OCI-LY7 (cell line): ENCODE results near the gene HNRNPCL4. TPM values are rescaled to one million over a fixed set of nuclear protein-coding genes. Genes with fewer than 3 reads are reported as not detected.
"Not testable (repeated sequence)": the region's sequence is repeated elsewhere in the genome, so short reads cannot be mapped to it uniquely, and the experiment has no call there.

Experiments
- Bru-seq: library from RNA; stranded (reverse); fragments of 400-500 nt; gene quantifications from one replicate; lab custom pipeline; 2021; lab: Mats Ljungman, UMichigan
- BruChase-seq, 2 experiments: library from RNA; stranded (reverse); fragments of 400-500 nt; gene quantifications; one replicate each; lab custom pipeline; 2021; lab: Mats Ljungman, UMichigan
- BruUV-seq: library from RNA; stranded (reverse); fragments of 400-500 nt; replicated peaks from 2 replicates; lab custom pipeline; 2021; lab: Mats Ljungman, UMichigan
- CTCF ChIA-PET: fragments of 300-600 bp; sonication (Branson Sonifier 250); formaldehyde crosslinking; loops from one replicate; lab custom pipeline; 2022; ENCODE audit warnings: antibody characterized with exemption; ENCODE audit not compliant: unreplicated experiment; lab: Charles Lee
- POLR2A ChIA-PET: fragments of 300-600 bp; sonication (Branson Sonifier 250); formaldehyde crosslinking; loops from one replicate; lab custom pipeline; 2022; ENCODE audit warnings: antibody characterized with exemption; lab: Charles Lee
- DNase-seq: peaks from one replicate; pipeline ENCODE4 v3.0.0-alpha.2; 2015; ENCODE audit warnings: low spot score
- H2AFZ ChIP-seq: fragments of 200-600 bp; sonication (generic), shearing (Covaris generic); 2 replicates; pipeline ENCODE4 v1.6.1; 2014; ENCODE audit warnings: mild to moderate bottlenecking, antibody characterized with exemption, low read length, moderate library complexity
- H3K27ac ChIP-seq: fragments of 200-600 bp; sonication (generic); 2 replicates; pipeline ENCODE4 v1.5.1; 2014; ENCODE audit warnings: mixed run types, low read depth, mild to moderate bottlenecking, moderate library complexity, low read length, inconsistent platforms; ENCODE audit not compliant: poor library complexity, severe bottlenecking
- H3K36me3 ChIP-seq: fragments of 200-600 bp; sonication (generic); 2 replicates; pipeline ENCODE4 v1.6.1; 2014; ENCODE audit warnings: mild to moderate bottlenecking, antibody characterized with exemption, low read length, moderate library complexity, mixed read lengths; ENCODE audit not compliant: insufficient read depth
- H3K4me1 ChIP-seq: fragments of 200-600 bp; sonication (generic); 2 replicates; pipeline ENCODE4 v1.5.1; 2014; ENCODE audit warnings: mild to moderate bottlenecking, low read length; ENCODE audit not compliant: insufficient read depth, poor library complexity, severe bottlenecking
- H3K4me2 ChIP-seq: fragments of 200-600 bp; sonication (generic); 2 replicates; pipeline ENCODE4 v1.6.1; 2014; ENCODE audit warnings: mild to moderate bottlenecking, low read length
- H3K4me3 ChIP-seq: fragments of 200-600 bp; sonication (generic); 2 replicates; pipeline ENCODE4 v1.5.1; 2014; ENCODE audit warnings: mild to moderate bottlenecking, low read depth, low read length; ENCODE audit not compliant: poor library complexity, severe bottlenecking
- H3K79me2 ChIP-seq: fragments of 200-600 bp; sonication (generic); 2 replicates; pipeline ENCODE4 v1.6.1; 2016; ENCODE audit warnings: low read depth, mild to moderate bottlenecking, low read length, moderate library complexity, mixed read lengths; ENCODE audit not compliant: insufficient read depth
- H3K9me2 ChIP-seq: fragments of 200-600 bp; sonication (generic); 2 replicates; pipeline ENCODE4 v1.6.1; 2016; ENCODE audit warnings: mild to moderate bottlenecking, low read length, mixed read lengths; ENCODE audit not compliant: insufficient read depth
- H3K9me3 ChIP-seq: fragments of 200-600 bp; sonication (generic); 2 replicates; pipeline ENCODE4 v1.6.1; 2014; ENCODE audit warnings: mild to moderate bottlenecking, mixed run types, low read length, mixed read lengths
- H4K20me1 ChIP-seq: fragments of 200-600 bp; sonication (generic); 2 replicates; pipeline ENCODE4 v1.6.1; 2014; ENCODE audit warnings: mild to moderate bottlenecking, antibody characterized with exemption, low read length, moderate library complexity, mixed read lengths; ENCODE audit not compliant: insufficient read depth
- intact Hi-C: fragments of 100-400 bp; cut with micrococcal nuclease; formaldehyde crosslinking; loops from one replicate; pipeline ENCODE4 v1.10.0; 2022; ENCODE audit not compliant: unreplicated experiment
- long read RNA-seq: library from polyadenylated mRNA; stranded (forward); transcript quantifications from one replicate; pipeline ENCODE4 v2.0.0, GENCODE V29; 2022
- total RNA-seq, 2 experiments: library from RNA; depleted of rRNA in 1 of 2; stranded (reverse); fragments of >200 nt in 1 of 2; shearing (Covaris generic) in 1 of 2; gene quantifications; 2 replicates each; pipeline ENCODE4 v1.2.3, GENCODE V29; 2014 to 2022

Gene HNRNPCL4
- total RNA-seq (2014; rRNA removed; shearing (Covaris generic)) = not detected in 2 replicates
- total RNA-seq (2022) = not detected in 2 replicates
- not detected for Bru-seq, nascent RNA
- not detected for BruChase-seq, experiment 1, labeled RNA remaining after a 6-hour chase
- not detected for BruChase-seq, experiment 2, labeled RNA remaining after a 2-hour chase
- long read RNA-seq = 0 reads

DNA sequence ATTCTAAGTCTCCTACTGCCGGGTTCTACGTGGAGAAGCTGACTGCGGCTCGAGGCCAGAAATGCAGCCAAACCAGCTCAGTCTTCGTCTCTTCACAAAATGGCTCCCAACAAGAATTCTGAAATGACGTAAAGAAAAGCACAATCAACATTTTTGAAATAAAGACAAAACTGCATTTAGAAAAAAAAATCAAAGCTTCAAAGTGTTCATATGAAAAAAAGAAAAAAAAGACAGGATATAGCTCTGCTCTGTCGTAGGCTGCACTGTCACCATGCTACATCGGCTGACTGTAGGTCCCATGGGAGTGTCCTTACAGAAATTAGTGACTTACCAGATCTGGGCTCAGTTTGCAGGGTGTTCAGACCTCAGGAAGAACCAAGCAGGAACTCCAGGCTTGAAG, at the start of gene HNRNPCL4:
Gene HNRNPCL4, minus strand, starts transcription at position 101 of the 400 bp plus-strand sequence. CDS start 164 bp downstream, outside the sequence.
- H3K4me2 ChIP-seq, H3K9me3 ChIP-seq, H3K4me3 ChIP-seq, H3K36me3 ChIP-seq, H3K79me2 ChIP-seq, intact Hi-C loops, DNase-seq, CTCF ChIA-PET, H3K9me2 ChIP-seq, H3K4me1 ChIP-seq, BruUV-seq, POLR2A ChIA-PET, H3K27ac ChIP-seq, H2AFZ ChIP-seq, H4K20me1 ChIP-seq: not testable (repeated sequence)

DNA sequence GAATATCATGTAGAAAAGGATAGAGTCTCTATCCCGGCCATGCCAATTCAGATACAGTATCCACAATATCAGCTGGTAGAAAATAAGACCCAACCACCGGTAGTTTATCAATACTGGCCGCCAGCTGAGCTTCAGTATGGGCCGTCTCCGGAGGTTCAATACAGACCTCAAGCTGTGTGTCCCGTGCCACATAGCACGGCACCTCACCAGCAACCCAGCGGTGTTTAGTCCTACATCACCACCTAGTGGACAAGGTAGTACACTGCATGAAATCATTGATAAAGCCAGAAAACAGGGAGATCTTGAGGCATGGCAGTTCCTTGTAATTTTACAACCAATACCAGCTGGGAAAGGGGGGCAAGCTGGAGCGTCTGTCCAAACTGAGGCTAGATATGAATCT, 43.3 kb upstream of the HNRNPCL4 start:
- H3K36me3 ChIP-seq, DNase-seq, BruUV-seq, H3K9me3 ChIP-seq, intact Hi-C loops, H3K4me3 ChIP-seq, CTCF ChIA-PET, H3K4me2 ChIP-seq, H4K20me1 ChIP-seq, H3K4me1 ChIP-seq, H3K9me2 ChIP-seq, H3K79me2 ChIP-seq, H3K27ac ChIP-seq, POLR2A ChIA-PET, H2AFZ ChIP-seq: not testable (repeated sequence)

DNA sequence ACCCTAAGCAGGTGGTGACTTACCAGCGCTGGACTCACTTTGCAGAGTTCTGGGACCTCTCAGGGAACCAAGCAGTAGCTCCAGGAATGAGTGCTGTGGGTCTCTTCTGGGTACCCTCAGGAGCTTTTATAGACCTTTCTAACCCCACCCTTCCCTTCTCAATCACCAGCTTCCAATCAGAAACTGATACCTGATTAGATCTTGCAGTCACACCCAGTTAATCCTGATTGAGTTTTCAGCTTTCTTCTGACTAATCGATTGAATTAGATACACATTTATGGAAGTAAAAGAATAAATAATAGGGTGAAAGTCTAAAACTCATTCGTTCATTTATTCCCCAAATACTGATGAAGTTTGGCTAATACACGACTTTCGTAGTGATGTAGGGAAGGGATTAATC, 35.9 kb upstream of the HNRNPCL4 start, which contains the start of gene PRAMEF13:
Gene PRAMEF13, minus strand, starts transcription at position 101 of the 400 bp plus-strand sequence. CDS start 1,820 bp downstream, outside the sequence.
- CTCF ChIA-PET, H2AFZ ChIP-seq, BruUV-seq: not testable (repeated sequence)

DNA sequence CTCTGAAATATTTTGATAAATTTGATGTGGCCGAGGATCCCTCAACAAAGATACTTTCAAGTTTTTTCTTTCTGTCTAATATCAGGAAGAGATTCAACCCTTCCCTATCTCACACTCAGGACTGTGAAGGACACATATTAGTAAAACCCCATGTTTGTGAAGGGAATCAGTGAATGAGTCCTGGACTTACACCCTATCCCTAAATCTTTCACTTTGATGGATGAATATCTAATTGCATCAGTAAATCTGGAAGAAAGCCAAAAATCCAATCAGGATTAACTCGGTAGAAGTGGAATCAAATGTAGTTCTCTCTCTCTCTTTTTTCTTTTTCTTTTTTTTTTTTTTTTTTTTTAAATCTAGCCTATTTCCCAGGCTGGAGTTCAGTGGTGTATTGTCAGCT, 6.1 kb upstream of the HNRNPCL4 start, which contains the start of gene PRAMEF9:
Gene PRAMEF9, plus strand, starts transcription at position 301 of the 400 bp plus-strand sequence. CDS start 3,433 bp downstream, outside the sequence.
- H3K4me3 ChIP-seq, POLR2A ChIA-PET, H3K27ac ChIP-seq, H3K4me2 ChIP-seq, intact Hi-C loops, BruUV-seq, H3K9me3 ChIP-seq, DNase-seq, H2AFZ ChIP-seq, H3K4me1 ChIP-seq, CTCF ChIA-PET, H3K79me2 ChIP-seq, H4K20me1 ChIP-seq, H3K9me2 ChIP-seq, H3K36me3 ChIP-seq: not testable (repeated sequence)

More for the DNA sequence above, 35.9 kb upstream of the HNRNPCL4 start, which contains the start of gene PRAMEF13:
- H3K36me3 ChIP-seq, H4K20me1 ChIP-seq, POLR2A ChIA-PET, H3K4me1 ChIP-seq, H3K4me2 ChIP-seq, DNase-seq, H3K4me3 ChIP-seq, H3K9me3 ChIP-seq, intact Hi-C loops, H3K79me2 ChIP-seq, H3K27ac ChIP-seq, H3K9me2 ChIP-seq: not testable (repeated sequence)

DNA sequence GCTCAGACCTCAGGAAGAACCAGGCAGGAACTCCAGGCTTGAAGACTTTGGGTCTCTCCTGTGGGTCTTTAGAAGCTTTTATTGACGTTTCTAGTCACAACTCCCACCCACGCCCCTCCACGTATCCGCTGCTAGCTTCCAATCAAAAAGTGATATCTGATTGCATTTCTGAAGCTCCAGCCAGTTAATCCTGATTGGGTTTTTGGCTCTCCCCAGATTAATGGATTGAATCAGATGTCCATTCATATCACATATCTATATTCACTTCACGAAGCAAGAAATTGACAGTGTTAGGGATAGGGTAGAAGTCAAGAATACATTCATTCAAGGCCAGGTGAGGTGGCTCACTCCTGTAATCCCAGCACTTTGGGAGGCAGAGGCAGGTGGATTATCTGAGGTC, 9.5 kb downstream of the HNRNPCL4 start, which contains the start of gene PRAMEF26:
Gene PRAMEF26, minus strand, starts transcription at position 101 of the 400 bp plus-strand sequence. CDS start 2,914 bp downstream, outside the sequence.
- H3K36me3 ChIP-seq, DNase-seq, H3K4me3 ChIP-seq, H3K9me2 ChIP-seq, H3K27ac ChIP-seq, H3K79me2 ChIP-seq, H3K9me3 ChIP-seq, H2AFZ ChIP-seq, POLR2A ChIA-PET, CTCF ChIA-PET, H4K20me1 ChIP-seq, H3K4me2 ChIP-seq, BruUV-seq, intact Hi-C loops, H3K4me1 ChIP-seq: not testable (repeated sequence)

DNA sequence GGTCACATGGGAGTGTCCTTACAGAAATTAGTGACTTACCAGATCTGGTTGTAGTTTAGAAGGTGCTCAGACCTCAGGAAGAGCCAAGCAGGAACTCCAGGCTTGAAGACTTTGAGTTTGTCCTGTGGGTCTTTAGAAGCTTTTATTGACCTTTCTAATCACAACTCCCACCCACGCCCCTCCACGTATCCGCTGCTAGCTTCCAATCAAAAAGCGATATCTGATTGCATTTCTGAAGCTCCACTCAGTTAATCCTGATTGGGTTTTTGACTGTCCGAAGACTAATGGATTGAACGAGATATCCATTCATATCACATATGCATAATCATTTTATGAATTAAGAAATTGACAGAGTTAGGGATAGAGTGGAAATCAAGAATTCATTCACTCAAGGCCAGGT, 48.7 kb downstream of the HNRNPCL4 start, which contains the start of gene HNRNPCL2:
Gene HNRNPCL2, minus strand, starts transcription at position 101 of the 400 bp plus-strand sequence. CDS start 454 bp downstream, outside the sequence.
- H3K4me2 ChIP-seq, H3K4me3 ChIP-seq, intact Hi-C loops, H3K36me3 ChIP-seq, H3K27ac ChIP-seq, H3K79me2 ChIP-seq, H3K9me3 ChIP-seq, DNase-seq, H3K9me2 ChIP-seq, POLR2A ChIA-PET, BruUV-seq, CTCF ChIA-PET, H2AFZ ChIP-seq, H3K4me1 ChIP-seq, H4K20me1 ChIP-seq: not testable (repeated sequence)
